Cardiac septum (tissue), 1 donor: ENCODE data around the gene TRIM50. TPM values are rescaled to one million over a fixed set of nuclear protein-coding genes. Genes with fewer than 3 reads are reported as not detected.
A peak's percentile ranks its signal among the peaks of the same experiment; 100 is the strongest.
"Not testable (repeated sequence)": the region's sequence is repeated elsewhere in the genome, so short reads cannot be mapped to it uniquely, and the experiment has no call there.

Source experiments
- DNase-seq: peaks from one replicate; pipeline ENCODE4 v3.0.0-alpha.2; 2020; ENCODE audit warnings: low spot score
- intact Hi-C: fragments of 100-400 bp; cut with DNase I; formaldehyde crosslinking; loops from one replicate; pipeline ENCODE4 v1.14.0; 2022
- total RNA-seq: library from RNA; stranded (reverse); fragmentation: NEBNext Ultra II Directional; extraction: Animal tissue kit (Norgen Biotek cat#: 25700); gene quantifications from one replicate; pipeline ENCODE4 v1.2.1, GENCODE V29; 2021
- donor health status: DM: no; HTN: no; CAD: no.

The TRIM50 gene
- total RNA-seq, 1 donor from 2014 or later: not detected

DNA sequence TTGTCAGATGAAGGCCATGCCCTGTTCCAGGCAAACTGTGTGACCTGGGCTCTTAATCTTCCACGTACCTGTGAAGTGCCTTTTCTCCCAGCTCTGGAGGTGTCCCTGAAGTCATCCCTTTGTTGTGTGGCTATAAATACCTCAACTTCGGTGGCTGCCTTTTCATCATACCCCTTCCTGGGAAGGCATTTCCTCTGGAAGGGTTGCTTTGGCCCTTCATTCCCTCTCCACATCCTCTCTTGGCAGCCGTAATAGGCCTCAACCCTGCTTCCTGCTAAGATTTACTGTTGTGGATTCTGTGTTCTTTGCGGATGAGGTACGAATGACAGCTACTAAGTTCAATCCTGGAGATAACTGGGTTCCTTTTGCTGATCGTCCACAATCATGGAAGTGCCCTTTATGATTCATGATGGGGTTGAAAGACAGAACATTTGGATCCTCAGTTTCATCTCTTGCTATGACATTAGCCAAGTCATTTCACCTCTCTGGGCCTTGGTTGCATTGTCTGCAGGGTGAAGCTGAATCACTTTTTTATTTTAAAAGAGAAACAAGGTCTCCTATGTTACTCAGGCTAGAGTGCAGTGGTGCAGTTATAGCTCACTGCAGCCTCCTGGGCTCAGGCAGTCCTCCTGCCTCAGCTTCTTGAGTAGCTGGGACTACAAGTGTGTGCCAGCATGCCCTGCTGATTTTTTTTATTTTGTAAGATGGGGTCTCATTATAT is 23.7 kb upstream of the TRIM50 start:
- intact Hi-C loops: no loop called here
- DNase-seq: no peak

DNA sequence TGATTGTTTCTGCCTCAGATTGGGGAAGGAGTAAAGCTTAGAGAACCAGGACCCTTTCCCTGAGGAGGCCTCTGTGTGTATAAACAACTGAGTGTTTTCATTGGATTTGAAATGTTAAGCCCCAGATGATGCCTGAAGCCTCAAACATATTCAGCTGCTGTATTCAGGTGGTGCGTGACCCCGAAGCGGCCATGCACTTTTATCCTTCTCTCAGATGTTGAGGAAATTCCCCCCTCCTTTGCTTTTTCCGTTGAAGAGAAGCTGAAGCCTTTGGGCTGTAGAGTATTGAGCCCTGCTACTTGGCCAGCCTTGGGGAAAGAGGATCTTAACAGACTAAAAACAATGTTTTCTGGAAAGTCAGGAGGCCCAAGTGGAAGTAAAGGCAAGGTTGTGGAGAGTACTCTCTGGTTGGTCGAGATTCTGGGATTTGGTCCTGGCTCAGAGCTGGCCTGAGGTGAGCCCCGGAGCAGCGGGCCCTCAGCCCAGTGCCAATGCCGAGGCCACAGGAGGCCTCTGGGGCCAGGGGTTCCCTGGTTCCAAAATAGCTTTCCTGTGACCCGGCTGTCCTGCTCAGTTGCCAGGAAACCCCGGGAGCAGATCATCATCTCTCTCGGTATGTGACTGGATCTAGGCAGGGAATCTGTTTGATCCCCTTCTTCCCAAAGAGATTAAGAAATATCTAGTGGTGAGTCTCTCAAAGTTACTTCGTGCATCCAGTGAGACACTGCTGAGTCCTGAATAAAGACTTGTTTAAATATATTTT is 22.6 kb upstream of the TRIM50 start:
- no peak for DNase-seq
- intact Hi-C loops: no loop called here

DNA sequence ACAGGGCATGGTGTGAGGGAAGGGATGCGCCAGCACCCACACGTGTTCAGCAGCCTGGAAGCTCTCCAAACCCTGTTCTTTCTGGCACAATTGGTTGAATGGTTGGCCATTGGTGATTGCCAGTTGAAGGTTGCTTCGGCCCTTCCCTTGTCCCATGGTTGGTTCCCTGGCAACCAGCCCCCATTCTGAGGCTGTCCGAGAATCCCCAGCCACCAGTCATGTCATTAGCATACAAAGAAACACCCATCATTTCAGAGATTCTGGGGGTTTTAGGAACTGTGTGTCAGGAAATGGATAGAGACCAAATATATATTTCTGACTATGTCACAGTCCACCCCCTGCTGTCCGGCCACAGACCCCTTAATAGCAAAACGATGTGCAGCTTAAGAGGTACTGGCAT is 21.9 kb upstream of the TRIM50 start:
- intact Hi-C loops: no loop called here
- no peak for DNase-seq

DNA sequence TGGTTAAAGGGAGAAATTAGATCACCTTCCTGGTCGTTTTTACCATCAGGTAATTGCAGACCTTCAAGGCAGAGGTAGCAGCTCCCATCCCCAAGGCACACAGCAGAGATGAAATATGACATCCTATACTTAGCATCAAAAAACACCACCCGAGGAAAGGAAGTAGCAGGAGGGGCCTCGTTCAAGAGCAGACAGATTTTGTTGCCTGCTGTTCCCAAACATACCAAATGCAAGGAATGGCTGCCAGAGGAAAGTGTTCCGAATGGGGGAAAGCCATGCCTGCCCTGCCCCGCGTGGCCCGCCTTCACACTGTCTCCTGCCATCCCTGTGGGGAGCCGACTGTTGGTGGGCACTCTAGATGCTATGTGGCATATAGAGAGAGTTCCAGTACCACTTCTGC is 18.1 kb upstream of the TRIM50 start:
- intact Hi-C loops: no loop called here
- no peak for DNase-seq

DNA sequence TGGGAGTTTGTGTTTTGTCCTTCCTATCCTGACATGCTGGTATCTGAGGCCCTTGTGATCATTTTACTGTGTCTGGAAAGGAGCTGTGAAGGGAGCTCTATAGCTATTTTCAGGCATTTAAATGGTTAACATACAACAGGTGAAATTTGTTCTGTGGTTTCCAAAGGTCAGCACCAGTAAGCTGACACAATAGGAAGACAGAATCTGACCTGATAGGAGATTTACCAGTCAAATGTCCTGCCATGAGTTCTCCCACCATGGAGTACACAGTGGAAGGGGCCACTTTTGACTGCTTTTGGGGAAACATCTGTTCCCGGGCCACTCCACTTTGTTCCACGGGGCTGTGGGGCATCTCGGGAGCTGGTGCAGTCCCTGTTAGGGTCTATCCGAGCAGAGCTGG is 17.7 kb upstream of the TRIM50 start:
- DNase-seq: no peak
- intact Hi-C loops: no loop called here

DNA sequence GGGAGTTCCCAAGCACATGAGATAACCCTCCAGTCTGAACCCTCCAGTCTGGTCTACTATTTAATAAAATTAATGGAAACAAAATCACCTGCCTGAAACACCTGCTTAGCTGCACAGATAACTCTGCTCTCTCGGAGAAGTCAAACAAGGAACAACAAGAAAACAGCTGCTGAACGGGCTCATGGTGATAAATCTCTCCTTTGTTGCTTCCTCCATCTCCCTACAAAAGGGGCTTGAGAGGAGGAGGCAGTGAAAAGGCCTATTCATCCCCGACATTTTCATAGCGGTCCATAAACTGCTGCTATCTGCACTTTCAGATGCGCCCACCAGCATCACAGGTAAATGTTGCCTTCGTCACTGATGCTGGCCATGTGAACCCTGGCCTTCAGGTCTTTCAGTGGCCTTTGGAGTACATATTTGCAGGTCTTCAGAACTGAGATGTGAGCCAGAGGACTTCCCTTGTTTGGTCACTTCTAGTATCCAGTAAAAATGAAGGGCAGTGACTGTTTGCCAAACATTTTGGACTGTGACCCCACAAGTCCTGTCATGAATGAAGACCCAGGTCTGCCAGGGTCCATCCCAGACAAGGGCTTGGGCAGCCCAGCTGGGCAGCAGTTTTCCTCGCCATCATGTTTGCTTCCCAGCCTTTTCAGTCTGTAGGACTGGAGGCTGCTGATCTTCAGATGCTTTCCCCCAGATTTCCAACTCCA is 15.9 kb upstream of the TRIM50 start:
- intact Hi-C loops: loop anchor here (5.0 kb wide), 1 partner anchor 108 kb away; no protein-coding TSS in a partner anchor
- no peak for DNase-seq

DNA sequence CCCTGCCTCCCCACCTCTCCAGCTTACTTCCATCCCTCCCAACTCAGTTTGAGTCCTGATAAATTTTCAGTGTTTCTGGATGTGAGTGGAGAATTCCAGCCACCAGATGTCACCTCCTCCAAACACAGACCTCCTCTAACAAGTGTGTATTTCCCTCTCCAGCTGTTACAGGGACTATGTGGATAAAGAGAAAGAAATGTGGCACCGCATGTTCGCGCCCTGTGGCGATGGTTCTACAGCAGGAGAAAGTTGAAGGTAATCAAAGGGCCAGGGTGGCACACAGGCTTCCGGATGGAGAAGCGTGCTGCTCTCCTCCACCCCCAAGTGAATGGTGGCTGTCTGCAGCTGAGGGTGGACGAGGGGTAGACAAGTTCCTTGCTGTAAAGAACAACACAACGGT is 14.8 kb upstream of the TRIM50 start:
- DNase-seq: no peak
- intact Hi-C loops: loop anchor here (5.0 kb wide), 1 partner anchor 110 kb away; no protein-coding TSS in a partner anchor

DNA sequence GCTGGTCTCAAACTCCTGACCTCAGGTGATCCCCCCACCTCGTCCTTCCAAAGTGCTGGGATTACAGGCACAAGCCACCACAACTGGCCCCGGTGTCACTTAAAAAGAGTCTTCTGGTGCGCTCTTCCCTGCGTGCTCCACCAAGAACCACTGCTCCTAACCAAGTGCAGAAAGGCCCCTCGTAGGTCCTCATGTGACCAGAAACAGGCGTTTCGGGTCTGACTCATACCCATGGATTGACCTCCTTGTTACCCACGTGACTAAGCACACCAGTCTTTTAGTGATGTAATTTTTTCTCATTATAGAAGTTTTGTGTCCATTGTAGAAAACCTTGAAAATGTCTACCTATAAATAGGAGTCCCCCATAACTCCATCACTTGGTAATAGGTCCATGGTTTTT is 14.0 kb upstream of the TRIM50 start:
- intact Hi-C loops: loop anchor here (5.0 kb wide), 1 partner anchor 110 kb away; no protein-coding TSS in a partner anchor
- no peak for DNase-seq

DNA sequence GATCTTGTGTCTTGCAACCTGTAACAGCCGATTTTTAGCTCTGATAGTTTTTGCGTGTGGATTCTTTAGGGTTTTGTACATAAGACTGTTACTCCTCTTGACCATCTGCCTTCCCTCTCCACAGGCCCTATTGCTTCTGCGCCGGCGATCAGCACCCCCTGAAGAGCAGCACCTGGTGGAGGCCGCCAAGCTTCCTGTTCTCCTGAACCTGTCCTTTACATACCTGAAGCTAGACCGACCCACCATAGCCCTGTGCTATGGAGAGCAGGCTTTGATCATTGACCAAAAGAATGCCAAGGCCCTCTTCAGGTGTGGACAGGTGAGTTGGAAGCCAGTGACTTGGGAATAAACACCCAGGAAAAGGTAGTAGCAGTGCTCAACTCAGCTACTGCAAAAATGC is 12.6 kb upstream of the TRIM50 start:
- no peak for DNase-seq
- intact Hi-C loops: loop anchor here (5.0 kb wide), 1 partner anchor 112 kb away; no protein-coding TSS in a partner anchor

DNA sequence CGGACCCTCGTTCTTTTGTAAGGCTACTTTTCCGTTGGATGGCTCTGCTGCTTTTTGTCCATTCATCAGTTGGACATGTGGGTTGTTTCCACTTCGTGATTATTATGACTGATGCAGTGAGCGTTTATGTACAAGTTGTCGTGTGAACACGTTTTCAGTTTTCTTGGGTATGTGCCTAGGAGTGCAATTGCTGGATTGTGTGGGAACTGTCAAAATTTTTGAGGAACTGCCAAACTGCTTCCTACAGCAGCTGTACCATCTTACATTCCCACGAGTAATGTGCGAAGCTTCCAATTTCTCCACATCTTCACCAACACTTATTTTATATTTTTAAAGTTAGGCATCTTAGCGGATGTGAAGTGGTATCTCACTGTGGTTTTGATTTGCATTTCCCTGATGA is 10.4 kb upstream of the TRIM50 start:
- intact Hi-C loops: no loop called here
- DNase-seq: no peak

DNA sequence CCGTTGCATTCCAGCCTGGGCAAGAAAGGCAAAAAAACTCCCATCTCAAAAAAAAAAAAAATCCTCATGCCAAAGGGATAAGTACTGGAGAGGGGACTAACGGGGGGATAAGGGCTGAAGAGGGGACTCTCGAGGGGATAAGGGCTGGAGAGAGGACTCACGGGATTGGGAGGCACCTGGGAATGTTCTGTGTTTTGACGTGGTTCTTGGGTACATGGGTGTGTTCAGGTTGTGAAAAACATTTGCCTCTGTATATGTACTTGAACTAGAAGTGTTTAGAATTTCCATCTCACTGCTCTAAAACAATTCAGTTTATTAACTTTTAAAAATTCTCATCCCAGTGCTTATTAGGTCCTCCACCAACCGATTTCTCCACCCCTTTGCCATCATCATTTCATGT is 4.6 kb upstream of the TRIM50 start:
- intact Hi-C loops: no loop called here
- DNase-seq: no peak

DNA sequence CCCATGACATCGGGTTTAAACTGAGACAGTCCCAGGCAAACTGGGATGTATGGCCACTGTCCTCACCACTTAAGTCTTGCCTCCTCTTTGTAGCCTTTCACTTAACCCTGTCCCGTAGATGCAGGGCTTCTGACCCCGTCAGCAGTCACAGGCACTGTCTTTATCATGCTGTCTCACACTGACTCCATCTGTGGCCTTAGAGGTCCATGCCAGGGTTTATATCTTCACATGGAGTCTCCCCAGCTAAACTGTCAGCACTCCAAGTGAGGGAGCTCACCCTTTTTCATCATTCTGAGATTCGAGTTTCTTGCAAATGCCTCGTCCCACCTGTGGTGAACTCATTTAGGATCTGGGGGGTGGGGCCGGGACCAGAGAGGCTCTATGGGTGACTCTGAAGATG is 2.9 kb upstream of the TRIM50 start:
- intact Hi-C loops: no loop called here
- no peak for DNase-seq

DNA sequence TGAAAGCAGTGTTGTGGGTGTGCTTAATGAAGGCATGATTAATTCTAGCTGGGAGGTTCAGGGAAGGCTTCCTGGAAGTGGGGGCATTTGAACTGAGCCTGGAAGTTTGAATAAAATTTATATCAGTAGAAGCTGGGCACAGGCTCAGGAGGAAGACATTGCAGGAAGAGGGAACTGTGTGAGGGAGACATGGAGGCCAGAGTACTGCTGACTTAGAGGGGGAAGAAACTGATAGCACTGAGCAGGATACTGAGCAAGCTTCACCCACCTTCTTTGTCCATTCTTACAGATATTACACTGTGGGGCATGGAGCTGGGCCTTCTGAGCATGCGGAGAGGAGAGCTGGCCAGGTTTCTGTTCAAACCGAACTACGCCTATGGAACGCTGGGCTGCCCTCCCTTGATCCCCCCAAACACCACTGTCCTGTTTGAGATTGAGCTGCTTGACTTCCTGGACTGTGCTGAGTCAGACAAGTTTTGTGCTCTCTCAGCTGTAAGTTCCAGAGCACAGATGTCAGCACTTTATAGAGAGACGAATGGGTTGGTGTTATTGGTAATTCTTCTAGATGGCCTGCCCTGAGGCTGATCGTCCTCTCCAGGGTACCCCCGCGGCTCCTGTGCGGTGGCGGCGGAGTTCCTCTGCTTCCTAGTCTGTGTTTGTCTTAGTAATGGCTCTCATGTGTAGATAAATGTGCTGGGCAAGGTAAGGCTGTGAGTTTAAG is 2.1 kb upstream of the TRIM50 start:
- no peak for DNase-seq
- intact Hi-C loops: no loop called here

DNA sequence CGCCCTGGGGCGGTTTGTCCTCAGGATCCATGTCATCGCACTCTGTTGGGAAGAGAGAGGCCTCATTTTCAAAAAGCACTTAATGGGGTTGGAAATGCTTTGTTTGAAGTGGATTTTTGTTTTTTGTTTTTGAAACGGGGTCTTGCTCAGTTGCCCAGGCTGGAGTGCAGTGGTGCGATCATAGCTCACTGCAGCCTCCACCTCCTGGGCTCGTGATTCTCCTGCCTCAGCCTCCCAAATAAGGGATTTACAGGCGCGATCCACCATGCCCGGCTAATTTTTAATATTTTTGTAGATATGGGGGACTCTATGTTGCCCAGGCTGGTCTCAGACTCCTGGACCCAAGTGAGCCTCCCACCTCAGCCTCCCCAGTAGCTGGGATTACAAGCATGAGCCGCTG is 814 bp upstream of the TRIM50 start:
- intact Hi-C loops: no loop called here
- DNase-seq: no peak

DNA sequence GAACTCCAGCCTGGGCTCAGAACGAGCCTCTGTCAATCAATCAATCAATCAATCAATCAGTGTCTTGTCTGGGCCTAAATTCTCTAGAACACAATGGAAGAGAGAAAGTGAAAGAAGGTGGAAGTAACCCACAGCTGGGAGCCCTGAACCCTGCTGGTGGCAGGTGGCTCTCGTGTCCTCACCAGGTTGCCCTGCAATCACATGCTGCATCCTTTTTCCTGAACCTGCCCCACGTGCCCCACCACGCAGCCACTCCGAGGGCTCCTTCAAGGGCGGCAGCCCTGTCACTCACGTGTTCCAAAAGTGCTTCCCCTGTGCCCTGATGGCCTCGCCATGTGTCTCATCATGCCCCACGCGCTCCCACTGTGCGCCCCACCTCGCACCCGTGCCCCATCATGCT is 433 bp downstream of the TRIM50 start:
- intact Hi-C loops, DNase-seq: not testable (repeated sequence)

DNA sequence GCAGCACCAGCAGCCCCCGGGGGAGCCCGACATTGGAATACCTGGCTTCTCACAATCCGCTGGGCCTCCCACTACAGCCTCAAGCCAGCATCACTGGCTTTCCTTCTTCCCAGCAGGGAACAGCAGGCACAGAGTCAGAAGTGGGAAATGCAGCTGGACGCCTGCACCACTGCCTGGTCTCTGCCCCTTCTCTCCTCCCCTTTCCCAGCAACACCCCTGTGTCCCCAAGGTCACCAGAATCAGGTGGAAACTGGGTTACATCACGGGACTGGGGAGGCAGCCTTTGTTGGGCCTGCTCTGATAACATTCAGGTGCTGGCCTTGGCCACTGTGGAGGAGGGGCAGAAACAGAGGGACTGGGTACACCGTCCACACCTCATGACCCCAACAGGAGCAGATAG is 2.5 kb downstream of the TRIM50 start:
- intact Hi-C loops, DNase-seq: not testable (repeated sequence)

DNA sequence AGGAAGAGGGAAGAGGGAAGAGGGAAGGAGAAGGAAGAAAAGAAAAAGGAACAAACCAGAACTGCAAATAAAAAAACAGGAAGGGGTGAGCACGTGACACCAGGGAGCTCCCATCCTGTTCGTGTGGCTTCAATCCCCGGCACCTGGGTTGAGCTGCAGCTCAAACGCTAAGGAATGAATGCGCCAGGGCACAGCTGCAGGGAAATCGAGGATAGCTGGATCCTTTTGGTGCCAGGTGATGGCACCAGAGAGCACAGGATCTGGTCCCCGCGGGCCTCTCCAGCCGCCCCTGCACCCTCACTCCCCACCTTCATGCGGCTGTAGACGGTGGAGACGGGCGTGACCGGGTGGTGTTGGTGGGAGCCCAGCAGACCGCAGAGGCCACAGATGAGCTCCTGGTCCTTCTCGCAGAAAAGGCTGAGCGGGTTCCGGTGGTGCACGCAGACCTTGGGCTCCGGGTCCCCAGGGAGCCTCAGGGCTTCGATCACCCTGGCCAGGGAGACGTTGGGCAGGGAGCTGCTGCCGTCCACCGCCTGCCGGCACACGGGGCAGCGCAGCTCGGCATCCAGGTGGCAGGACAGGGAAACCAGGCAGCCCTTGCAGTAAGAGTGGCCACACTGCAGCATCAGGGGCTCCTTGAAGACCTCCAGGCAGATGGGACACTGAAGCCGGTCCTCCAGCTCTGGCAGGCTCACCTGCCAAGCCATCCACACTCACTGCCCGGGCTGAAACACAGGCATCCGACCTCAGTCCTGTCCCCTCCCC is 3.6 kb downstream of the TRIM50 start:
- DNase-seq: peak; percentile 78
- intact Hi-C loops: not testable (repeated sequence)

DNA sequence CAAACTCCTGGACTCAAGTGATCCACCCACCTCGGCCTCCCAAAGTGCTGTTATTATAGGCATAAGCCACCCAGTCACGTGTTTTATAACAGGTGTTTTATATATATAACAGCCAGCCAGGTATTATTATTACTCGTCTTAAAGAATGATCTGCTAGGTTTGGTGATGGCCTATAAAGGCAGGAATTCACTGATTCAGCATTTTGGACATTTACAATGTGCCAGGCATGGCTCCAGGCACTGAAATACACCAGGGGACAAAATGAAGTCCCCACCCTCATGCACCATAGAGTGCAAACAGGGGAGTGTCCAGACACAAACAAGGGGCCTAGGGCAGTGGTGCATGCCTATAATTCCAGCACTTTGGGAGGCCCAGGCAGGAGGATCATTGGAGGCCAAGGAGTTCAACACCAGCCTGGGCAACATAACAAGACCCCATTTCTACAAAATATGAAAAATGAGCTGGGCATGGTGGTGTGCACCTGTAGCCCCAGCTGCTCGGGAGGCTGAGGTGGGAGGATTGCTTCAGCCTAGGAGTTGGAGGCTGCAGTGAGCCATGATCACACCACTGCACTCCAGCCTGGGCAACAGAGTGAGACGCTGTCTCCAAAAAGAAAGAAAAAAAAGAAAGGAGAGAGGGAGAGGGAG is 4.3 kb downstream of the TRIM50 start:
- DNase-seq, intact Hi-C loops: not testable (repeated sequence)

DNA sequence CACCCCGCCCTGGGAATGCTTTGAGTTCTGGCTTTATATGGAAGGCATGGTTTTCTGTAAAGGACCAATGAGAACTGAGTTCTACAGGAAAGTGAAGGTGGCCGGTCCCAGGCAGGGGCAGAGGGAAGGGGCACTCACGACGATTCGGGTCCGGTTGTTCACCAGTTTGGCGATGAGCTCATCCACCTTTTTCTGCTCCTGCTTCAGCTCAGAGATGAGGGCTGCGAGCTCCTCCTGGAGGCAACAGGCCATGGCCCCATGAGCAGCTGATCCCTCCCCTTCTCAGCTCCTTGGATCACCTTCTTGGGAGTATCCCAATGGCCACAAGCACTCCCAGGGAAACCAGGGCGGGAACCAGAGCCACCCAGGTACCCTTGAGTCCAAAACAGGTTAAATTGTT is 7.9 kb downstream of the TRIM50 start:
- DNase-seq, intact Hi-C loops: not testable (repeated sequence)
